GM18511 (cell line): Measurements from ENCODE around the gene CELF1.

Experiments used
- ATAC-seq: cut with Tn5 transposase; IDR thresholded peaks from one replicate; pipeline ENCODE4 v1.9.1; 2021; ENCODE audit warnings: mild to moderate bottlenecking, moderate library complexity; ENCODE audit not compliant: unreplicated experiment

CELF1 gene

DNA sequence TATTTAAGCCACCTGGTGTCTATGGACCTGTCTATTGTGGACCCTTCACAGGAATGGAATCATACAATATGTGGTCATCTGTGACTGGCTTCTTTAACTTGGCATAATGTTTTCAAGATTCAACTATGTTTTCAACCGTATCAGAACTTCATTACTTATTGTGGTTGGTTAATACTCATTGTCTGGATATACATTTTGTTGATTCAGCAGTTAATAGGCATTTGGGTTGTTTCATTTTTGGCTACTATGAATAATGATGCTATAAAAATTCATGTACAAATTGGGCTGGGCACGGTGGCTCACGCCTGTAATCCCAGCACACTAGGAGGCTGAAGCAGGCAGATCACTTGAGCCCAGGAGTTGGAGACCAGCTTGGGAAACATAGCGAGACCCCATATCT lies 101.5 kb downstream of the CELF1 start:
- ATAC-seq: no peak

DNA sequence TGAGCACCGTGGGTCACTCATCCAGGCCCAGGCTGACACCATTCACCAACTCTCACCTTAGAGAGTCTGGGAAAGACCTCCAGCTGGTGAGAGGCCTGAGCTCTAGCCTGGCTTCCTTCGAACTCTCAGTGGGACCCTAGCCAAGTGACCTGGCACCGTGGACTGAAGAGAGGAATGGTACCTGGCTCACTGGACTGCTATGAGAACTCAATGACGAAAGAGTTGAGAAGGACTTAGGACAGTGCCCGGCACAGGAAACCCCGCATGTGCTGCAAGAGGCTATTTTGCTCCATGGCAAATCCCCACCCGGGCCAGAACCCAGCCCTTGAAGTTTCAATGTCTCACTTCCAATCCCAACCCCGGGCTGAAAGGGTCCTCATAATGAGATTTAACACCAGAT lies 103.4 kb downstream of the CELF1 start:
- ATAC-seq: no peak

DNA sequence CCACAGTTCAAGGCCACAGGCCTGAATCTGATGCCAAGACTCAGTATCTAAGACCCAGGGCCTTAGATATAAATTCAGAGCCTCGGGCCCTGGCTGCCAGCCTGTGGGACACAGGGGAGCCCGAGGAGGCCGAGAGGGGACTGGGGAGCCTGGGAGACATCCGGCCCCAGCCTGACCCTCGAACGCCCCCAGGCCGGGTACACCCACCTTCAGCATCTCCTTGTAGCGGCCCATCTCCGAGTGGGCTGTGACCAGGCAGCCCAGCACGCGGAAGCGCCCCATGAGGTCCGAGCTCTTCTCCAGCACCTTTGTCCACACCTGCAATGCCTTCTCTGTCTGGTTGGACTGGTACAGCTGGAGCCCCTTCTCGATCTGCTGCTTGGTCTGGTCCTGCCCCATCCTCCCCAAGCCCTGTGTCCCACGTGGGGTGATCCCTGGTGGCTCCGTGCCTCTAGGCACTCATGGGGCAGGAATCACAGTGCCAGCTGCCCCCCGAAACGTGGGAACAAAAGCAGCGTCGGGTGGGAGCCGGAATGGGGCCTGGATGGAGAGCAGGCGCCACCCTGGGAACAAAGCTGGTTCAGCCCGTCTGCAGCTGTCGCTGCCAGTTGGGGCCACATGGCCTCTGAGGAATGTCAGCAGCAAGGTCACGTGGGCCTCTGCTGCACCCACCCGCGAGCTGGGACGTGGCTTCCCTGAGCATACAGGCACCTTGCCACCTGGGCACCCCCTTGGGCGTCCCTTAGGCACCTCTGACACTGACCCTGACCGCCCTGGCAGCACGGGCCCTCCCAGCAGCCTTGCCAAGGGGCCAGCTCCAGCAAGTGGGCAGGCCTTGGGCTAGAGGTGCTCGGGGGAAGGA lies 104.1 kb downstream of the CELF1 start, which contains the start of gene RAPSN:
Gene RAPSN, minus strand, starts transcription at position 571 of the 862 bp plus-strand sequence. Its CDS starts 172 bp downstream, at position 399.
- ATAC-seq: no peak

DNA sequence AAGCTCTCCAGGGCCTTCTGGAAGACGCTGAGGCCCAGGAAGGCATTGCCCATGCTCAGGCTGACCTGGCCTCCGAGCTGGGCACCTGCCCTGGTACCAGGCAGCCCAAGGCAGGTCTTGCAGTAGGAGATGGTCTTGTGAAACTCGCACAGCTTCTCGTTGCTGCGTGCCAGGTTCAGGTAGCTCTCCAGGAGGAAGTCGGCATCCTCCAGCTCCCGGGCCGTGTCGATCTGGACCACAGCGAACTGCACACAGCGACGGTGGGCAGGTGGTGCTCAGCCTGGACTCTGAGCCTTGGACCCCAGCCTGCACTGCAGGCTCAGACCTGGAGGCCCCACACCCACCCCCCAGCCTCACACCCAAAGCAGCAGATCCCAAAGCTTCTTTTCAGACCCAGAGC lies 105.0 kb downstream of the CELF1 start:
- ATAC-seq: no peak

DNA sequence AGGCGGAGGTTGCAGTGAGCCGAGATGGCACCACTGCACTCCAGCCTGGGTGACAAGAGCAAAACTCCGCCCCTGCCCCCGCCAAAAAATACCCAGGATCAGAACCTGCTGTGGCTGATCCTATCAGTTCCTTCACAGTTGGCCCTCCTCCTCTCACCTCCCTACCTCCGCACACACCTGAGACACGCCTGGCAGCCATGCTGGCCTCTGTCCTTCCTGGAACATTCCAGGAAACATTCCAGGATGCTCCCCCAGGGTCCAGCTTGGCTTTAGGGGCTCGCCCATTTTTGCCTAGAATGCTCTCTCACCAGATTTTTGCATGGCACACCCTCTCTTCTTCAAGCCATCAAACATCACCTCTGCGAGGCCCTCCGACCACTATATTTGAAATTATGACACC lies 106.1 kb downstream of the CELF1 start:
- ATAC-seq: no peak

DNA sequence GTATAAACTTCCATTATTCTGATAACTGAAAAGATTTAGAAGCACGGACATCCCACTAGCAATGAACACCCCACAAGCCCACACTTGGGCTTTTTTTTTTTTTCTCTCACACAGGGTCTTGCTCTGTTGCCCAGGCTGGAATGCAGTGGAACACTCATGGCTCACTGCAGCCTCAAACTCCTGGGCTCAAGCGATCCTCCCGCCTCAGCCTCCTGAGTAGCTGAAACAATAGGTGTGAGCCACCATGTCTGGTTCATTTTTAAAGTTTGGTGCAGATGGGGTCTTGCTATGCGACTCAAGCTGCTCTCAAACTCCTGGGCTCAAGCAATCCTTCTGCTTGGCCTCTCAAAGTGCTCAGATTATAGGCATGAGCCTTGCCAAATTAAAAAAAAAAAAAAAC lies 107.1 kb downstream of the CELF1 start:
- no peak for ATAC-seq

DNA sequence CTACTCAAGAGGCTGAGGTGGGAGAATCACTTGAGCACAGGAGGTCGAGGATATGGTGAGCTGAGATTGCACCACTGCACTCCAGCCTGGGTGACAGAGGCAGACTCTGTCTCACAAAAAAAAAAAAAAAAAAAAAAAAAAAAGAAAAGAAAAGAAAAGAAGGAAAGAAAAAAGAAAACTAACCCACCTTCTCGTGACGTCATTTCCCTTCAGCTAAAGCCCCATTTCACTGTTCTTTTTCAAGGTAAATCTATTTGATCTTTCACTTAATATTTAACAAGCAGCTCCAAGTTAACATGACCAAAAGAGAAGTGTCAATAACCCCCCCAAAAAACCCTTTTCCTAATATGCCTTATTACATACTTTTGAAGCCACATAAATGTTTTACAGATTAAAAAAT lies 109.1 kb downstream of the CELF1 start:
- no peak for ATAC-seq

DNA sequence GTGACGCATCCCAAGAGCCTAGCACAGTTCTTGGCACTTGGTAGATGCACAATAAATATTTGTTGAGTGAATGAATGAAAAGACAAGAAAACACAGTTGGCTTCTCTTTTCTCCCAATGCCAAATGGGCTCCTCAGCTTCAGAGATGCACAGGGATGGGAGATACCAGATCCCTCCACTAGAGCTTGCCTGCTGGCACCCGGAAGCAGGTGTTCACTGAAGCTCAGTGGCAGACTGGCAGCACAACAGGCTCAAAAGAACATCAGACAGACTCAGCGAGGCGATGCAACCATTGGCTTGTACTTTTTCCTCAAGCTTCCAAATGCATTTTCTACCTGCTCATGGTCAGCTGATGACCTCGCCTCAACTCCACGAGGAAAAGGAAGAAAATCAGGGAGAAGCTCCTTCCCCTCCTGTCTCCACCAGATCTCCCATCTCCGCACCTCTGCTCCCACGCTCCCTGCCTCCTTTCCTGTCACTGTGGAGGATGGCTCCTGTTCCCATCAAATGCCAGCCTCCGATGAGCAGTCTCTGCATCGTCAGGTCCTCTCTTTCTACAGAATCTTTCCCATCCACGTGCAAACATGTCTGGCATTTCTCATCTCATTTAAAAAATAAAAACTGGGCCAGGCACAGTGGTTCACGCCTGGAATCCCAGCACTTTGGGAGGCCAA lies 109.8 kb downstream of the CELF1 start:
- no peak for ATAC-seq

DNA sequence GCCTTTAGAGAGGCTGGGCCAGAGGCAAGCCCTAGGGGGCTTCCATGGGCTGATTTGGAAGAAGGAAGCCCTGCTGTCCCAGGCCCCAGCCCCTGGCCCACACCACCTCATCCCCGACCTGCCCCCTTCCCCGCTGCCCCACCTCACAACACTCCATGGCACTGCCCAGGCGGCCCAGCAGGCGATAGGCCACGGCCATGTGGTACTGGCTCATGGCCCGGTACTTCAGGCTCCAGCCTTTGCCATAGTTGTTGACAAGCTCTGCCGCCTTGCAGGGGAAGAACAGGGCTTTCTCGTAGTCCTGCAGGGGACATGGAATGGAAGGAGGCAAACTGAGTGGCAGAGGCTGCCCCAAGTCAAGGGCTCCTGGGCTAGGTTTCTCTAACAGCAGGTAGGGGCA lies 110.4 kb downstream of the CELF1 start:
- no peak for ATAC-seq

DNA sequence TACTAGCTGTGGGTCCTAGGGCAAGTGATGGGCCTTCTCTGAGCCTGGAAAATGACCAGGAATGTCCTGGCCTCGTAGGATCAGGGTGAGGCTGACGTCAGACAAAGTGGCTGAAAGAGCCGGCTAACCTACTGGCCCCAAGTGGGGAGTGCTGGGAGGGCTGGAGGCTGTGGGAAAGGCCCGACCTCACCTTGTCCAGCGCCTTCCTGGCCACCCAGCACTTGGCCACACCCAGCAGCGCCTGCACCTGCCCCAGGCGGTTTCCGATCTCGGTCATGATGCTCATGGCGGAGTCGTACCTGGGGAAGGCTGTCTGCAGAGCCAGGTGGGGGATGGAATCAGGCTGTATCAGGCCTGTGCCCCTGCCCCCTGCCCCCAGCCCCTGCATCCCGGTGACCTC lies 111.5 kb downstream of the CELF1 start:
- no peak for ATAC-seq

DNA sequence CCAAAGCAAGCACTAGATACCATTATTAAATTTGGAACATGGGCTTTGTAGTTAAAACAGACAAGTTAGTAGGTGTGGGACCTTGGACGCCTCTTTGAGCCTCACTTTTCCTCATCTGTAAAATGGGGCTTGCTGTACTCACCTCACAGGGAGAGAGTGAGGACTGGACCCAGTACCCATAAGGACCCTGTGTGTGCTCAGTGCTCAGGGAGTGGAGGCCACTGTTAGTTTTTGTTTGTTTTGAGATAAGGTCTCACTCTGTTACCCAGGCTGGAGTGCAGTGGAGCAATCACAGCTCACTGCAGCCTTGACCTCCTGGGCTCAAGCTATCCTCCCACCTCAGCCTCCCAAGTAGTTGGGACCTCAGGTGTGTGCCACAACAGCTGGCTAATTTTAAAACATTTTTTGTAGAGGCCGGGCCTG lies 112.9 kb downstream of the CELF1 start:
- ATAC-seq: no peak

DNA sequence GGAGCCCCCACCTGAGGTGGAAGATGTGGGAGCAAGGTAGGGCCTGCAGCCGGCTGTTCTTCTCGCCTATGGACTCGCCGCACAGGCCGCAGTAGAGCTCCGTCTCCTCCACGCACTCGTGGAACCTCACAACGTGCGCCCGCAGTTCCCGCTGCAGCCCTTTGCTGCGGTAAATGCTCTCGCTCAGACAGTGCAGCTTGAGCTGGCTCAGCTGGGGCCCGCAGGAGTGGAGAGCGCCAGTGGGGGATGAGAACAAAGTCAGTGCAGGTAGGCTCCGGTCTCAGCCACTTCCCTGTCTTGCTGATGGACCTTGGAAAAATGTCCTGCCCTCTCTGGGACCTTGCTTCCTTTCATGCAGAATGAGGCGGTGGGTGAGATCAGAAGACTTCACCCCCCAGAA lies 114.2 kb downstream of the CELF1 start:
- no peak for ATAC-seq

DNA sequence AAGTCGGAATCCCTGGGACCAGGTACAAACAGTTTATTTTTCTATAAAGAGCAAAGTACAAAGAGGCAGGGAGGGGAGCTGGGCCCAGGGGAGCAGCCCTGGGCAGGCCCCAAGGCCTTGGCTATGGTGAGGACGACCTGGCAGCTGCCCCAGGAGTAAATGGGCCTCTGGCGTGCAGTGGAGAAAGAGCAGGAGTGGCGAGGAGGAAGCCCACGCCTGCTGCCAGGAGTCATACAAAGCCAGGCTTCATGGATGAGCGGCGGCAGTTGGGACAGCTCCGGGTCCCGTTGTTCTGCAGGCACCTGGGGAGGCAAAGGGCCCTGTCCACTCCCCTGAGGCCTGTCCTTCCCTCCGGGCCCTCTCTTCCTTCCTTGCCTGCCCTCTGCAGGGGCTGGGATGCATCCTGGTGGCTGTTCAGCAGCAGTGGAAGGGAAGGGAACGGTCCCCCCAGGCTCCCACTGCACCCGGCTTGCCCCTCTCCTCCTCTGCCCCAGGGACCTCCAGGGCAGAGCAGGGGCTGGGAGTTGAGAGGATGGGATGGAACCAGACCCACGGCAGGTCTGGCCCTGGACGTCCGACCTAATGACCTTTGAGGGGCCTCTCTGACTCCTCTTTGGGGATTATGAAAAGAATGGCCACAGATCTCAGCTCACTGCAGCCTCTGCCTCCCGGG lies 115.0 kb downstream of the CELF1 start:
- ATAC-seq: no peak

DNA sequence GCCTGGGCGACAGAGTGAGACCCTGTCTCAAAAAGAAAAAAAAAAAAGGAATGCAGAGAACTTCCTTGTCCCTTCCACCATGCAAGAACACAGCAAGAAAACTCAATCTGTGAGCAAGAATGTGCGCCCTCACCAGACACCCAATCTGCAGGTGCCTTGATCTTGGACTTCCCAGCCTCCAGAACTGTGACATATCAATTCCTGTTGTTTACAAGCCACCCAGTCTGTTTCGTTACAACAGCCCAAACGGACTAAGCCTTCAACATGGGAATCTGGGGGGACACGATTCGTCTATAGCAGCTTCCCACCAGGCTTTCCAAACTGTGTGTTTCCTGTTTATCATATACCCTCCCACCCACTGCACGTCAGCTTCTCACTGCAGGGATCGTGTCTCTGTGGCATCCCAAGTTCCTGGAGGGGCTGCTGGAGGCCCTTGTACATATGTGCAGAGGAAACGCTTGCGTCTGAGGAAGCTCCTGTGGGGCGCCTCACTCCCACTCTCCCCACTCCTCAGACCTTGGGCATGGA lies 115.7 kb downstream of the CELF1 start:
- ATAC-seq: no peak

DNA sequence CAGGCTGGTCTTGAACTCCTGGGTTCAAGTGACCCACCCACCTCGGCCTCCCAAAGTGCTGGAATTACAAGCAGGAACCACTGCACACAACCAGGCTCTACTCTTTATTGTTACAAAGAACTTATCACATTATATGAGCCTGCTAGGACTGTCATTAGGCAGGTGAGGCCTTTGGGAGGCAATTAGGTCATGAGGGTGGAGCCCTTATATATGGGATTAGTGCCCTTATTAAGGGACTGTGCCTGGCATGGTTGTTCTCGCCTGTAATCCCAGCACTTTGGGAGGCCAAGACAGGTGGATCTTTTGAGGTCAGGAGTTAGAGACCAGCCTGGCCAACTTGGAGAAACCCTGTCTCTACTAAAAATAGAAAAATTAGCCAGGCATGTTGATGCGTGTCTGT lies 116.2 kb downstream of the CELF1 start:
- ATAC-seq: no peak

DNA sequence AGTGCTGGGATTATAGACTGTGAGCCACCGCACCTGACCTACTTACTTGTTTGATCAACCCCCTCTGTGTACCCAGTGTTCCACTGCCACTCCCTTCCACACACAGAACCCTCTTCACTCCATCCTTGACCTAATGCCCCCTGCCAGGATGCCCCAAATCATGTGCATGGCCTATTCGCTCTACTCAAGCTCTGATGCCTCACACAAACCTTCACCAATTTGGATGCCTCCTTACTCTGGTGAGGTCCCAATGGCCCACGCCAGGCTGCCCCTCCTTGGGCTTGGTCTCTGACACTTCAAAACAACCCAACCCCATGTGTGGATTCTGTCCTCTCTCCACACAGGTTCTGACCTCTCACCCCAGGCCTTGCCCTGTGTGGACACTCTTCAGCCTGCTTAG lies 117.2 kb downstream of the CELF1 start:
- ATAC-seq: no peak

DNA sequence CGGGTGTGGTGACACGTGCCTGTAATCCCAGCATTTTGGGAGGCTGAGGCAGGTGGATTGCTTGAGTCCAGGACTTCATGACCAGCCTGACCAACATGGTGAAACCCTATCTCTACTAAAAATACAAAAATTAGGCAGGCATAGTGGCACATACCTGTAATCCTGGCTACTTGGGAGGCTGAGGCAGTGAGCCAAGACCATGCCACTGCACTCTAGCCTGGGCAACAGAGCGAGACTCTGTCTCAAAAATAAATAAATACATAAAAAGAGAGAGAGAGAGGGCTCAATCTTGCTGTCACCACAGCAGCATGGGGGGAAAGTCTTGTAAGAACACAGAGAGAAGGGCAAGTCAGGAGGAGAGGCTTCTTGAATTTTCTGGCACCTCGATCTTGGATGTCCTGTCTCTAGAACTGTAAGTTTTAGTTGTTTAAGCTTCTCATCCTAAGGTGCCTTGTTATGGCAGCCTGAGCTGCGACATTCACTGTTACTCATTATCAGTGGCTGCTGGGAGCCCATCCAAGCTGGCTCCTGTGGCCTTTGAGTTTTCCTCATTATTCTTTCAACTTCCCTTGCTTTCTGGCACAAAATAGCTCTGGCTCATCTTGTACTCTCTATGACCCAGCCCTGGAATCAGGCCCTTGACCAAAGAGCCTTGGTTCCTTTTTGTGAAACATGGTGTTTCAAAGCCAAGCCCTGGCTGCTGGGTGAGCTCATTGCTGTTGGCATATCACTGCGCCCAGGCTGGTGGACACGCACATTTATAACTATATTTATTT lies 118.7 kb downstream of the CELF1 start:
- ATAC-seq: no peak

DNA sequence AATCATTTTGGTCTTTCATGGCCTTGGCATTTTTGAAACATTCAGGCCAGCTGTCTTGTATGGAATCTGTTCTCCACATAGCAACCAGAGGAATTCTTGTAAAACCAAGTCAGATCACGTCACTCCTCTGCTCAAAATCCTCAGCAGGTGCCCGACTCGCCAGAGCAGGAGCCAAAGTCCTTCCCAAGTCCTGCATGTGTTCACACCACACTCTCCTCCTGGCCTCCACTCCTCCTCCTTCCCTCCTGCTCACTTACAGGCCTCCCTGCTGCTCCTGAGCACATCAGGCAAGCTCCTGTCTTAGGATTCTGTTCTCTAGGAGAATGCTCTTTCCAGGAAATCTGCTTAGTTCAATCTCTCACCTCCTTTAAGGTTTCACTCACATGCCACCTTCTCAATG lies 119.8 kb downstream of the CELF1 start:
- ATAC-seq: no peak

DNA sequence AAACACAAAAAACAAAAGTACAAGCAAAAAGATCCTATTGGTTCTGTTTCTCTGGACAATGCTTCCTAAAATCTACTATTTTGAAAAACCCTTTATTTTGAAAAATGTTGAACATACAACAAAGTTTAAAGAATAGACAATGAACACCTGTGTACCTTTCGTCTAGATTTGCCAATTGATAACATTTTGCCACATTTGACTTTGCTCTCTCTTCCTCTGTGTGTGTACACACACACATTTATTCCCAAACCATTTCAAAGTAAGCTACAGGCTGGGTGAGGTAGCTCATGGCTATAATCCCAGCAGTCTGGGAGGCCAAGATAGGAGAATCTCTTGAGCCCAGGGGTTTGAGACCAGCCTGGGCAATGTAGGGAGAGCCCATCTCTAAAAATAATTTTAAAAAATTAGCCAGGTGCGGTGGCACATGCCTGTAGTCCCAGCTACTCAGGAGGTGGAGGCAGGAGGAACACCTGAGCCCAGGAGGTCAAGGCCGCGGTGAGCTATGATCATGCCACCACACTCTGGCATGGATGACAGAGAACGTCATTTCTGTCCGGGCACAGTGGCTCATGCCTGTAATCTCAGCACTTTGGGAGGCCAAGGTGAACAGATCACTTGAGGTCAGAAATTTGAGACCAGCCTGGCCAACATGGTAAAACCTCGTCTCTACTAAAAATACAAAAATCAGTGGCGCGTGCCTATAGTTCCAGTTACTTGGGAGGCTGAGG lies 121.4 kb downstream of the CELF1 start:
- no peak for ATAC-seq

DNA sequence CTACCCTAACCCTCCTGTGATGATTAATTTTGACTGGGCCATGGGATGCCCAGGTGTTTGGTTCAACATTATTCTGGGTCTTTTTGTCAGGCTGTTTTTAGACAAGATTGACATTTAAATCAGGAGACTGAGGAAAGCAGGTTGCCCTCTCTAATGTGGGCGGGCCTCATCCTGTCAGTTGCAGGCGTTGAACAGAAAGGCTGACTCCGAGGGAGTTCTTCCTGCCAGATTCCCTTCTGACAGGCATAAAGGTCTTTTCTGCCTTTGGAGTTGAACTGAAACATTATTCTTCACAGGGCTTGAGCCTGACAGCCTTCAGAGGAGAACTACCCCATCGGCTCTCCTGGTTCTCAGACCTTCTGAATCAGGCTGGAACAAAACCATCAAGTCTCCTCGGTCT lies 122.4 kb downstream of the CELF1 start:
- ATAC-seq: no peak
